GM12878 (cell line): Measurements from ENCODE around the gene USP5. TPM values are rescaled to one million over a fixed set of nuclear protein-coding genes. Genes with fewer than 3 reads are reported as not detected.

ENCODE experiments used
- ATAC-seq: fragments of 200-7000 bp; cut with Tn5 transposase; 3 replicates; pipeline ENCODE4 v1.9.1; 2020; ENCODE audit warnings: mild to moderate bottlenecking, moderate library complexity
- BruUV-seq: library from RNA; stranded (reverse); fragments of 400-500 nt; replicated peaks from 2 replicates; lab custom pipeline; 2021; lab: Mats Ljungman, UMichigan
- CTCF ChIA-PET: fragments of 300-600 bp; sonication (Branson Sonifier 250); formaldehyde crosslinking; extraction: SDS; loops from one replicate; lab custom pipeline; 2021; ENCODE audit warnings: inconsistent platforms; lab: Yijun Ruan, JAX
- POLR2A ChIA-PET: fragments of 350-600 bp; formaldehyde crosslinking; extraction: SDS; loops from one replicate; lab custom pipeline; 2021; ENCODE audit warnings: inconsistent platforms; lab: Charles Lee
- RAD21 ChIA-PET: fragments of 300-600 bp; sonication (Branson Sonifier 250); formaldehyde crosslinking; loops from one replicate; lab custom pipeline; 2023; ENCODE audit warnings: antibody characterized with exemption; ENCODE audit not compliant: unreplicated experiment; lab: Charles Lee
- SMC1A ChIA-PET: fragments of 300-600 bp; sonication (Branson Sonifier 250); formaldehyde crosslinking; loops from one replicate; lab custom pipeline; 2023; ENCODE audit not compliant: unreplicated experiment, uncharacterized antibody; lab: Charles Lee
- DNase-seq: peaks from one replicate; pipeline ENCODE4 v3.0.0-alpha.2; 2011; ENCODE audit warnings: low read depth, low spot score
- FAIRE-seq: peaks from 3 replicates; lab custom pipeline; 2011; peaks lifted over from hg19 to GRCh38; lab: Jason Lieb, UNC
- H2AFZ ChIP-seq: 2 replicates; pipeline ENCODE4 v1.6.0; 2011; ENCODE audit warnings: low read depth, low read length, control low read depth; ENCODE audit not compliant: control insufficient read depth
- H3K27ac ChIP-seq: 2 replicates; pipeline ENCODE4 v1.5.1; 2011; ENCODE audit warnings: control low read depth; ENCODE audit not compliant: control insufficient read depth, insufficient read depth
- H3K27me3 ChIP-seq, 2 experiments: replicated peaks in 1 of 2; 2 replicates each; pipeline versions ENCODE4 v1.6.0 to v1.6.1; 2011; ENCODE audit warnings: low read length in 1 of 2; ENCODE audit not compliant: control insufficient read depth in 2 of 2, insufficient read depth in 2 of 2
- H3K36me3 ChIP-seq, 2 experiments: 2 replicates each; pipeline ENCODE4 v1.5.1; 2011; ENCODE audit warnings: low read length in 1 of 2; ENCODE audit not compliant: control insufficient read depth in 2 of 2, insufficient read depth in 2 of 2
- H3K4me1 ChIP-seq: 2 replicates; pipeline ENCODE4 v1.6.1; 2011; ENCODE audit warnings: mild to moderate bottlenecking, low read length, moderate library complexity, mixed read lengths; ENCODE audit not compliant: control insufficient read depth, insufficient read depth
- H3K4me2 ChIP-seq: 2 replicates; pipeline ENCODE4 v1.6.0; 2011; ENCODE audit warnings: control low read depth; ENCODE audit not compliant: control insufficient read depth, insufficient read depth
- H3K4me3 ChIP-seq: fragments of 200-600 bp; sonication (generic); 2 replicates; pipeline ENCODE4 v1.5.1; 2016
- H3K79me2 ChIP-seq: 2 replicates; pipeline ENCODE4 v1.6.0; 2011; ENCODE audit warnings: low read length; ENCODE audit not compliant: control insufficient read depth, insufficient read depth
- H3K9ac ChIP-seq: 2 replicates; pipeline ENCODE4 v1.8.0; 2011; ENCODE audit warnings: low read length, control low read depth, mixed read lengths; ENCODE audit not compliant: control insufficient read depth, insufficient read depth
- H3K9me3 ChIP-seq: replicated peaks from 3 replicates; pipeline ENCODE4 v1.5.1; 2011; ENCODE audit warnings: mild to moderate bottlenecking, low read length; ENCODE audit not compliant: control insufficient read depth, insufficient read depth
- H4K20me1 ChIP-seq: 2 replicates; pipeline ENCODE4 v1.6.0; 2011; ENCODE audit not compliant: control insufficient read depth, insufficient read depth
- CBX5 ChIP-seq: sonication (generic); IDR thresholded peaks from 2 replicates; pipeline ENCODE4 v1.6.1; 2016; ENCODE audit warnings: low read depth, moderate library complexity, mild to moderate bottlenecking, inconsistent platforms
- CHD1 ChIP-seq: IDR thresholded peaks from 2 replicates; pipeline ENCODE4 v1.6.1; 2012; ENCODE audit warnings: low read depth, low read length, improper control_type of control experiment
- HDAC2 ChIP-seq: fragments of 200-600 bp; sonication (generic); IDR thresholded peaks from 2 replicates; pipeline ENCODE4 v1.6.1; 2017
- IRF5 ChIP-seq: fragments of 450-650 bp; IDR thresholded peaks from 2 replicates; pipeline ENCODE4 v1.6.1; 2017; ENCODE audit warnings: borderline replicate concordance
- MEF2B ChIP-seq: fragments of 450-650 bp; IDR thresholded peaks from 2 replicates; pipeline ENCODE4 v1.6.1; 2018; ENCODE audit warnings: mild to moderate bottlenecking, moderate library complexity; ENCODE audit not compliant: partially characterized antibody, poor library complexity, severe bottlenecking
- PKNOX1 ChIP-seq: fragments of 450-650 bp; IDR thresholded peaks from 2 replicates; pipeline ENCODE4 v1.6.1; 2016; ENCODE audit warnings: mild to moderate bottlenecking
- TAF1 ChIP-seq: IDR thresholded peaks from 2 replicates; pipeline ENCODE4 v1.6.1; 2011; ENCODE audit warnings: mild to moderate bottlenecking, low read depth, low read length, borderline replicate concordance
- YBX1 ChIP-seq: fragments of 450-650 bp; IDR thresholded peaks from 2 replicates; pipeline ENCODE4 v1.6.1; 2016; ENCODE audit warnings: antibody characterized with exemption
- WGBS: methylation state at CpG from one replicate; pipeline ENCODE4 v1.1.6; 2016; ENCODE audit warnings: low lambda C conversion rate; ENCODE audit not compliant: insufficient replicate concordance, insufficient coverage; ENCODE audit errors: missing lambda C conversion rate; 5-methylcytosine and 5-hydroxymethylcytosine counted together
- in situ Hi-C: fragments of 300-500 bp; cut with MboI; formaldehyde crosslinking; loops from 9 replicates; pipeline ENCODE4 v1.14.3; 2018; ENCODE audit warnings: mixed read lengths
- intact Hi-C: fragments of 100-400 bp; cut with micrococcal nuclease; formaldehyde crosslinking; loops from one replicate; pipeline ENCODE4 v1.14.2; 2022; ENCODE audit not compliant: unreplicated experiment
- polyA plus RNA-seq, 11 experiments: library from polyadenylated mRNA; depleted of rRNA in 4 of 11; unstranded in 6 of 11; stranded (reverse) in 5 of 11; fragments of >200 nt; fragmentation: Nextera tagmentation in 4 of 11; fragmentation: Illumina TruSeq in 1 of 11; extraction: Ambion mirVana in 4 of 11; extraction: Trizol in 1 of 11; gene quantifications; 1 replicate in 1 of 11; 2 replicates in 10 of 11; pipeline versions ENCODE4 v1.2.1 to v1.2.3, GENCODE V29; 2011 to 2016; ENCODE audit warnings: inconsistent platforms in 2 of 11, missing spikeins in 2 of 11, low read depth in 1 of 11
- total RNA-seq, 4 experiments: library from RNA; depleted of rRNA in 3 of 4; stranded (reverse); fragments of >200 nt in 3 of 4; fragmentation: Illumina TruSeq in 1 of 4; extraction: Trizol in 1 of 4; gene quantifications; 2 replicates each; pipeline versions ENCODE4 v1.2.1 to v1.2.3, GENCODE V29; 2013 to 2021

The USP5 gene
- total and polyA plus RNA-seq, 10 of the 15 experiments (the other 5 are each of a cell fraction or from before 2014, with no cell fraction given), result 2.5 to 124 (median 74.6) TPM

GRCh38 chr12:6831450-6831995, 20.4 kb upstream of the USP5 start:
- peaks cover 17 to 20% of the 10 kb centered on the region in 2 experiments for H3K27me3 ChIP-seq
- no peaks in the 10 kb centered on the region for H3K79me2 ChIP-seq
- no TSS peak for BruUV-seq
- POLR2A ChIA-PET, result no interaction called here
- no peaks in the 10 kb centered on the region for H3K36me3 ChIP-seq
- no peak overlapping the region for H3K4me3 ChIP-seq
- WGBS, result 46% methylated on average over 12 of the region's 12 CpGs
- intact Hi-C loops (no loop called here), in situ Hi-C loops (no loop called here)
- no peaks in the 10 kb centered on the region for H3K9me3 ChIP-seq
- peaks cover 4% of the 10 kb centered on the region for H3K4me1 ChIP-seq
- no peak overlapping the region for H3K9ac ChIP-seq
- no peak for ATAC-seq
- H2AFZ ChIP-seq, result no peak overlapping the region
- TF ChIP-seq PKNOX1 (no peak), HDAC2 (no peak), TAF1 (no peak), CBX5 (no peak), CHD1 (no peak), IRF5 (no peak), YBX1 (no peak), MEF2B (no peak)
- TF ChIP-seq, all 136 proteins: peak for 0
- FAIRE-seq (no peak), DNase-seq (no peak)
- Histone ChIP-seq H4K20me1 (no peaks in the 10 kb centered on the region), H3K27ac (no peak overlapping the region), H3K4me2 (no peak overlapping the region)
- ChIA-PET CTCF (interaction anchor here (2.2 to 6.8 kb wide), 3 partner anchors 19 to 79 kb away, joined by 14 to 72 read pairs (median 43); partner anchors contain the start of genes CDCA3, MLF2 and USP5), RAD21 (interaction anchor here (0.6 to 3.0 kb wide), 2 partner anchors 78 to 91 kb away, joined by 3 to 14 read pairs; partner anchors contain the start of gene MLF2), SMC1A (interaction anchor here (0.7 to 5.8 kb wide), 2 partner anchors 13 to 78 kb away, joined by 3 to 35 read pairs; partner anchors contain the start of gene MLF2)
